Stimulated activated naive CD4-positive, alpha-beta T cell (primary cell): ENCODE measurements around the gene PSEN2.

Experiments used
- DNase-seq, 6 experiments: peaks; one replicate each; lab custom pipeline; 2025; lab: John Stamatoyannopoulos, UW

Gene PSEN2

GRCh38 chr1:226865590-226865989 is 4.8 kb upstream of the PSEN2 start:
- DNase-seq, result no peak

- no peak for DNase-seq
Observed at GRCh38 chr1:226867461-226868054, 2.9 kb upstream of the PSEN2 start.

GRCh38 chr1:226868726-226869125 is 1.7 kb upstream of the PSEN2 start:
- no peak for DNase-seq

- no peak for DNase-seq
Observed at GRCh38 chr1:226870026-226870400, 403 bp upstream of the PSEN2 start.

GRCh38 chr1:226871636-226872327 is 1.4 kb downstream of the PSEN2 start:
- DNase-seq, result no peak

- no peak for DNase-seq
Observed at GRCh38 chr1:226872437-226872836, 2.0 kb downstream of the PSEN2 start.

- DNase-seq, result no peak
Observed at GRCh38 chr1:226873771-226874578, 3.6 kb downstream of the PSEN2 start.

GRCh38 chr1:226874579-226875425 is 4.4 kb downstream of the PSEN2 start:
- no peak for DNase-seq

- no peak for DNase-seq
Observed at GRCh38 chr1:226875641-226876295, 5.4 kb downstream of the PSEN2 start.

GRCh38 chr1:226877669-226878068 is 7.3 kb downstream of the PSEN2 start:
- no peak for DNase-seq

GRCh38 chr1:226880372-226881287 is 10.2 kb downstream of the PSEN2 start:
- no peak for DNase-seq

GRCh38 chr1:226881515-226882185 is 11.2 kb downstream of the PSEN2 start:
- no peak for DNase-seq

GRCh38 chr1:226882187-226882586 is 11.8 kb downstream of the PSEN2 start:
- peak in 3 of 6 experiments; percentile 11 to 69 (median 38) for DNase-seq

GRCh38 chr1:226882631-226883409 is 12.4 kb downstream of the PSEN2 start:
- DNase-seq, result peak in 3 of 6 experiments; percentile 53 to 68 (median 54)

GRCh38 chr1:226883630-226884029 is 13.2 kb downstream of the PSEN2 start:
- no peak for DNase-seq

GRCh38 chr1:226884116-226884625 is 13.8 kb downstream of the PSEN2 start:
- DNase-seq, result peak in 1 of 6 experiments; percentile 12

- DNase-seq, result no peak
Observed at GRCh38 chr1:226884966-226885820, 14.8 kb downstream of the PSEN2 start.
